SK-N-SH treated with all-trans-retinoic acid at 6 μM for 48 hours (cell line): ENCODE data around the gene IFT122.

Source experiments
- ATAC-seq: fragments of 200-7000 bp; cut with Tn5 transposase; 3 replicates; pipeline ENCODE4 v1.9.1; 2020; ENCODE audit warnings: mild to moderate bottlenecking, moderate library complexity
- ARNTL ChIP-seq: fragments of 450-650 bp; formaldehyde crosslinking; IDR thresholded peaks from 2 replicates; pipeline ENCODE4 v1.5.0; 2020; ENCODE audit warnings: low read depth, mild to moderate bottlenecking, moderate library complexity, borderline replicate concordance
- CREB5 ChIP-seq: fragments of 250-450 bp; sonication (Bioruptor Pico); IDR thresholded peaks from 2 replicates; pipeline ENCODE4 v1.5.1; 2020; ENCODE audit warnings: low read depth, mild to moderate bottlenecking, moderate library complexity
- CSDC2 ChIP-seq: fragments of 250-450 bp; sonication (Bioruptor Pico); IDR thresholded peaks from 2 replicates; pipeline ENCODE4 v1.5.0; 2020; ENCODE audit warnings: mild to moderate bottlenecking, moderate library complexity
- ESRRG ChIP-seq: fragments of 250-450 bp; sonication (Bioruptor Pico); IDR thresholded peaks from 2 replicates; pipeline ENCODE4 v1.6.1; 2021; ENCODE audit warnings: mild to moderate bottlenecking
- GLIS3 ChIP-seq: fragments of 250-450 bp; sonication (Bioruptor Pico); IDR thresholded peaks from 2 replicates; pipeline ENCODE4 v1.5.0; 2020; ENCODE audit warnings: mild to moderate bottlenecking, moderate library complexity
- ISL1 ChIP-seq: fragments of 250-450 bp; sonication (Bioruptor Pico); IDR thresholded peaks from 2 replicates; pipeline ENCODE4 v2.1.2; 2022; ENCODE audit warnings: mild to moderate bottlenecking, moderate library complexity
- OSR1 ChIP-seq: fragments of 250-450 bp; sonication (Bioruptor Pico); IDR thresholded peaks from 2 replicates; pipeline ENCODE4 v1.8.0; 2022; ENCODE audit warnings: moderate library complexity, mild to moderate bottlenecking, inconsistent platforms
- PPARA ChIP-seq: fragments of 250-450 bp; sonication (Bioruptor Pico); IDR thresholded peaks from 2 replicates; pipeline ENCODE4 v1.5.0; 2020; ENCODE audit warnings: mild to moderate bottlenecking, borderline replicate concordance
- SNAI2 ChIP-seq: fragments of 250-450 bp; sonication (Bioruptor Pico); IDR thresholded peaks from 2 replicates; pipeline ENCODE4 v1.5.0; 2020; ENCODE audit warnings: mild to moderate bottlenecking, moderate library complexity
- TOX ChIP-seq: fragments of 250-450 bp; sonication (Bioruptor Pico); IDR thresholded peaks from 2 replicates; pipeline ENCODE4 v1.8.0; 2021; ENCODE audit warnings: mild to moderate bottlenecking, moderate library complexity, borderline replicate concordance
- TSHZ2 ChIP-seq: fragments of 250-450 bp; sonication (Bioruptor Pico); IDR thresholded peaks from 2 replicates; pipeline ENCODE4 v1.5.0; 2020; ENCODE audit warnings: mild to moderate bottlenecking, moderate library complexity
- ZC3H10 ChIP-seq: fragments of 250-450 bp; sonication (Bioruptor Pico); IDR thresholded peaks from 2 replicates; pipeline ENCODE4 v1.5.1; 2021; ENCODE audit warnings: mild to moderate bottlenecking, moderate library complexity
- ZFP3 ChIP-seq: fragments of 250-450 bp; sonication (Bioruptor Pico); IDR thresholded peaks from 2 replicates; pipeline ENCODE4 v1.5.0; 2020; ENCODE audit warnings: mild to moderate bottlenecking, moderate library complexity
- ZNF565 ChIP-seq: fragments of 450-650 bp; formaldehyde crosslinking; conservative IDR thresholded peaks from 2 replicates; pipeline ENCODE4 v1.5.0; 2020; ENCODE audit warnings: low read depth, mild to moderate bottlenecking, moderate library complexity
- ZNF70 ChIP-seq: fragments of 450-650 bp; formaldehyde crosslinking; IDR thresholded peaks from 2 replicates; pipeline ENCODE4 v1.5.0; 2020; ENCODE audit warnings: mild to moderate bottlenecking, moderate library complexity
- ZNF8 ChIP-seq: fragments of 450-650 bp; formaldehyde crosslinking; IDR thresholded peaks from 2 replicates; pipeline ENCODE4 v1.5.0; 2020; ENCODE audit warnings: mild to moderate bottlenecking, moderate library complexity
- TF ChIP-seq, protein P1 (sequence below): fragments of 250-450 bp; sonication (Bioruptor Pico); IDR thresholded peaks from 2 replicates; pipeline ENCODE4 v1.5.1; 2021; ENCODE audit warnings: mild to moderate bottlenecking, moderate library complexity
- TF ChIP-seq, protein P2 (sequence below): fragments of 250-450 bp; sonication (Bioruptor Pico); IDR thresholded peaks from 2 replicates; pipeline ENCODE4 v1.8.0; 2020; ENCODE audit warnings: mild to moderate bottlenecking, moderate library complexity, borderline replicate concordance

The IFT122 gene

DNA sequence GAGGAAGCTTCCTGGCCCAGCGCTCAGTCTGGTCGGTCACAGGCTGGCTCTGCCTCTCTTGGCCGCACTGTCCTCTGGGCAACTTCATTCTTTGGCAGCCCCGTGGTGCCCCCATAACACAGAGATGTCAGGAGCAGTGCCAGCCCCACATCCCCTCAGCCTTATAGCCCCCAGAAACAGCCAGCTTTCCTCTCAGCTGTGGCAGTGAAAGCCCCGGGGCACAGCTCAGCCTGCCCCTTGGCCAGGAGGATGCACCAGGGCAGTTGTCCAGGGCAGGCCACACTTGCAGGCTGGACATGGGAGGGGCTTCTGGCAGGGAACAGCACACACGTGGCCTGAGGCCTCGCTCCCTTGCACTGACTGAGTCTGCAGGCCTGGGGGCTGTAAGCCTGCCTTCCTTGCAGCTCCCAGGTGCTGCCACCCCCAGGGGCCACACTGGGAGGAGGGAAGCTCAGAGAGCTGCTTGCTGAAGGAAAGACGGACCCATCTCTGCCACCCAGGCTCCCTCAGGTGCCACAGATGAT is 78.1 kb downstream of the IFT122 start:
- no peak for TF ChIP-seq OSR1 (CRISPR knock-in tag)
- no peak for TF ChIP-seq ZFP3 (CRISPR knock-in tag)
- TF ChIP-seq TOX (CRISPR knock-in tag) = no peak
- TF ChIP-seq, protein P1, sequence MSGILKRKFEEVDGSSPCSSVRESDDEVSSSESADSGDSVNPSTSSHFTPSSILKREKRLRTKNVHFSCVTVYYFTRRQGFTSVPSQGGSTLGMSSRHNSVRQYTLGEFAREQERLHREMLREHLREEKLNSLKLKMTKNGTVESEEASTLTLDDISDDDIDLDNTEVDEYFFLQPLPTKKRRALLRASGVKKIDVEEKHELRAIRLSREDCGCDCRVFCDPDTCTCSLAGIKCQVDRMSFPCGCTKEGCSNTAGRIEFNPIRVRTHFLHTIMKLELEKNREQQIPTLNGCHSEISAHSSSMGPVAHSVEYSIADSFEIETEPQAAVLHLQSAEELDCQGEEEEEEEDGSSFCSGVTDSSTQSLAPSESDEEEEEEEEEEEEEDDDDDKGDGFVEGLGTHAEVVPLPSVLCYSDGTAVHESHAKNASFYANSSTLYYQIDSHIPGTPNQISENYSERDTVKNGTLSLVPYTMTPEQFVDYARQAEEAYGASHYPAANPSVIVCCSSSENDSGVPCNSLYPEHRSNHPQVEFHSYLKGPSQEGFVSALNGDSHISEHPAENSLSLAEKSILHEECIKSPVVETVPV (CRISPR knock-in tag) = no peak
- no peak for TF ChIP-seq ARNTL
- no peak for TF ChIP-seq ZNF565 (CRISPR knock-in tag)
- TF ChIP-seq CSDC2 = no peak
- no peak for TF ChIP-seq TSHZ2 (CRISPR knock-in tag)
- TF ChIP-seq ESRRG (CRISPR knock-in tag) = no peak
- no peak for TF ChIP-seq ZC3H10
- no peak for TF ChIP-seq CREB5 (CRISPR knock-in tag)
- no peak for TF ChIP-seq ZNF70 (CRISPR knock-in tag)
- TF ChIP-seq PPARA (CRISPR knock-in tag) = no peak
- no peak for TF ChIP-seq ISL1 (CRISPR knock-in tag)
- TF ChIP-seq ZNF8 = no peak
- TF ChIP-seq GLIS3 (CRISPR knock-in tag) = no peak
- TF ChIP-seq, all 23 proteins: peak for 0
- no peak for ATAC-seq

DNA sequence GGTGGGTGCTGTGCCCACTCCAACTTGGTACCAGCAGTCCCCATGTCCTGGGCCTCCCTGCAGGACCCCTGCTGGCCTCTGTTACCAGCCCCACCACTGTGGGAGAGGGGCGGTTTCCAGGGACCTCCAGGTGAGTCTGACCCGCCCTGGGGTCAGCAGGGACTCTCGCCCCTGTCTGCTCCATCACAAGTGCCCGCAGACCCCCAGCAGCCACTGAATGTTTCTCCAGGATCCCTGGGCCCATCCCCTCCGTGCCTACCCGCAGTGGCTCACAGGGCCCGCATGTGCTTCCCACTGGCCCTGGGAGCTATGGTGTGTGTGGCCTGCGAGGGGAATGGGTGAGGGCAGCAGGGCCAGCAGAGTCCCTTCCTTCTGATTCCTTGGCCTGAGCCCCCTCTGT is 78.6 kb downstream of the IFT122 start:
- no peak for ATAC-seq

GRCh38 chr3:129519449-129519848 is 79.4 kb downstream of the IFT122 start:
- TF ChIP-seq ZFP3 (CRISPR knock-in tag) (no peak), SNAI2 (CRISPR knock-in tag) (no peak), ZNF565 (CRISPR knock-in tag) (no peak), ISL1 (CRISPR knock-in tag) (no peak), TSHZ2 (CRISPR knock-in tag) (no peak), ZNF70 (CRISPR knock-in tag) (no peak), CSDC2 (no peak)
- TF ChIP-seq, protein P2, sequence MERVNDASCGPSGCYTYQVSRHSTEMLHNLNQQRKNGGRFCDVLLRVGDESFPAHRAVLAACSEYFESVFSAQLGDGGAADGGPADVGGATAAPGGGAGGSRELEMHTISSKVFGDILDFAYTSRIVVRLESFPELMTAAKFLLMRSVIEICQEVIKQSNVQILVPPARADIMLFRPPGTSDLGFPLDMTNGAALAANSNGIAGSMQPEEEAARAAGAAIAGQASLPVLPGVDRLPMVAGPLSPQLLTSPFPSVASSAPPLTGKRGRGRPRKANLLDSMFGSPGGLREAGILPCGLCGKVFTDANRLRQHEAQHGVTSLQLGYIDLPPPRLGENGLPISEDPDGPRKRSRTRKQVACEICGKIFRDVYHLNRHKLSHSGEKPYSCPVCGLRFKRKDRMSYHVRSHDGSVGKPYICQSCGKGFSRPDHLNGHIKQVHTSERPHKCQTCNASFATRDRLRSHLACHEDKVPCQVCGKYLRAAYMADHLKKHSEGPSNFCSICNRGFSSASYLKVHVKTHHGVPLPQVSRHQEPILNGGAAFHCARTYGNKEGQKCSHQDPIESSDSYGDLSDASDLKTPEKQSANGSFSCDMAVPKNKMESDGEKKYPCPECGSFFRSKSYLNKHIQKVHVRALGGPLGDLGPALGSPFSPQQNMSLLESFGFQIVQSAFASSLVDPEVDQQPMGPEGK (CRISPR knock-in tag) = no peak
- no peak for ATAC-seq

More for the DNA sequence above, 78.6 kb downstream of the IFT122 start:
- no peak for TF ChIP-seq ARNTL
- TF ChIP-seq, protein P1 (CRISPR knock-in tag) = no peak
